Epithelial cell of proximal tubule (primary cell): Measurements from ENCODE around the gene PLSCR3. TPM values are rescaled to one million over a fixed set of nuclear protein-coding genes. Genes with fewer than 3 reads are reported as not detected.
A peak's percentile ranks its signal among the peaks of the same experiment; 100 is the strongest.

Experiments
- DNase-seq: peaks from one replicate; pipeline ENCODE4 v3.0.0-alpha.2; 2011; ENCODE audit warnings: low read depth
- H3K4me3 ChIP-seq: 2 replicates; pipeline ENCODE4 v1.5.1; 2011; ENCODE audit warnings: low read depth, mild to moderate bottlenecking, low read length
- CTCF ChIP-seq: conservative IDR thresholded peaks from 2 replicates; pipeline ENCODE4 v1.5.1; 2012; ENCODE audit warnings: low read depth, mild to moderate bottlenecking, low read length
- total RNA-seq: library from RNA; depleted of rRNA; stranded (reverse); fragments of >200 nt; gene quantifications from 2 replicates; pipeline ENCODE4 v1.2.3, GENCODE V29; 2015

The PLSCR3 gene
- total RNA-seq, 1 donor from 2014 or later = 59.0 TPM

- no peak overlapping the region for H3K4me3 ChIP-seq
- TF ChIP-seq CTCF = peak; percentile 88
- DNase-seq = no peak
These were observed 38.2 kb downstream of the PLSCR3 start for GRCh38 chr17:7356072-7356549.

GRCh38 chr17:7355573-7355972 is 38.8 kb downstream of the PLSCR3 start:
- no peak for DNase-seq
- TF ChIP-seq CTCF = no peak
- H3K4me3 ChIP-seq = no peak overlapping the region

- no peak for TF ChIP-seq CTCF
- no peak for DNase-seq
- H3K4me3 ChIP-seq = no peak within 1 kb of the TSS
These were observed 39.3 kb downstream of the PLSCR3 start, which contains the start of gene TMEM95 for GRCh38 chr17:7355053-7355452. Gene TMEM95, plus strand, starts transcription at chr17:7355156. Its CDS starts 49 bp downstream, at chr17:7355205.

- no peak overlapping the region for H3K4me3 ChIP-seq
- no peak for DNase-seq
- no peak for TF ChIP-seq CTCF
These were observed 40.0 kb downstream of the PLSCR3 start for GRCh38 chr17:7354262-7354843.

GRCh38 chr17:7352910-7353635 is 41.3 kb downstream of the PLSCR3 start:
- peak overlapping the region; percentile 80 for H3K4me3 ChIP-seq
- DNase-seq = no peak
- no peak for TF ChIP-seq CTCF

- peak; percentile 56 for TF ChIP-seq CTCF
- H3K4me3 ChIP-seq = peak overlapping the region; percentile 80
- DNase-seq = no peak
These were observed 41.8 kb downstream of the PLSCR3 start for GRCh38 chr17:7352503-7352889.
